ENCODE data around the gene SLC4A11. TPM values are rescaled to one million over a fixed set of nuclear protein-coding genes. Genes with fewer than 3 reads are reported as not detected.

SLC4A11 gene
- total and polyA plus RNA-seq, 2 experiments from 2014 or later: 14.8 to 17.1 TPM

- Histone ChIP-seq H3K9me2 (ENCODE audit: insufficient read depth) (no peaks in the 10 kb centered on the region), H3K4me1 (ENCODE audit: insufficient read depth) (no peaks in the 10 kb centered on the region; the same call in 1 of the 2 replicates), H3F3A (replicated peaks; ENCODE audit: low read depth) (0 out of 2 replicates have a peak, but pooled peaks cover 6% of the 10 kb centered on the region), H3K4me3 (peak overlapping the region; percentile 96), H3K4me2 (peak overlapping the region; percentile 96), H3K79me2 (replicated peaks; ENCODE audit: insufficient read depth) (no peaks in the 10 kb centered on the region), H3K27ac (ENCODE audit: low read depth) (no peak overlapping the region), H3K36me3 (ENCODE audit: insufficient read depth) (no peaks in the 10 kb centered on the region), H4K20me1 (replicated peaks; ENCODE audit: insufficient read depth) (no peaks in the 10 kb centered on the region; the same call in 1 of the 2 replicates), H3K27me3 (ENCODE audit: insufficient read depth) (peaks cover 46% of the 10 kb centered on the region), H2AFZ (peak overlapping the region; percentile 99)
- TF ChIP-seq CTCF (conservative IDR thresholded peaks at IDR 0.05; ENCODE audit: low read depth in 2 of 2) (no peak), ETS1 (IDR thresholded peaks at IDR 0.05) (no peak), CREB1 (CRISPR knock-in tag; IDR thresholded peaks at IDR 0.05; ENCODE audit: low read depth) (no peak), REST (IDR thresholded peaks at IDR 0.05; ENCODE audit: unreplicated experiment) (no peak), EZH2phosphoT487 (IDR thresholded peaks at IDR 0.05; ENCODE audit: unreplicated experiment) (no peak), EZH2 (IDR thresholded peaks at IDR 0.05; ENCODE audit: low read depth, unreplicated experiment) (no peak), NANOG (IDR thresholded peaks at IDR 0.05; ENCODE audit: borderline replicate concordance) (no peak), STAT1 (IDR thresholded peaks at IDR 0.05; ENCODE audit: unreplicated experiment) (no peak), JUNB (IDR thresholded peaks at IDR 0.05; ENCODE audit: unreplicated experiment) (no peak), ZNF114 (CRISPR knock-in tag; IDR thresholded peaks at IDR 0.05) (no peak), ZNF462 (CRISPR knock-in tag; IDR thresholded peaks at IDR 0.05) (no peak), POLR2AphosphoS5 (IDR thresholded peaks at IDR 0.05; ENCODE audit: low read depth) (no peak), ZNF331 (CRISPR knock-in tag; IDR thresholded peaks at IDR 0.05; ENCODE audit: low read depth) (no peak)
- Mint-ChIP-seq H3K4me1 (peaks cover 21% of the 10 kb centered on the region), H3K4me3 (peak overlapping the region; percentile 91), H3K9me3 (no peaks in the 10 kb centered on the region), H3K27ac (no peak overlapping the region), H3K27me3 (ENCODE audit: insufficient read depth, low read depth, poor library complexity) (peaks cover 61% of the 10 kb centered on the region), H3K36me3 (ENCODE audit: low read depth) (peaks cover 7% of the 10 kb centered on the region; the same call in 1 of the 3 replicates)
- DNase-seq (ENCODE audit: low spot score) (peak; percentile 60), ATAC-seq (peak; percentile 16)
These were observed 1.1 kb upstream of the SLC4A11 start for GRCh38 chr20:3239867-3240775.

All from GM23338 (cell line).